ENCODE results near the gene SNX1. TPM values are rescaled to one million over a fixed set of nuclear protein-coding genes. Genes with fewer than 3 reads are reported as not detected.
"Not testable (repeated sequence)": the region's sequence is repeated elsewhere in the genome, so short reads cannot be mapped to it uniquely, and the experiment has no call there.

The SNX1 gene
- total RNA-seq, 5 donors from 2014 or later (not counting 1 experiment from before 2014, with no cell fraction given), result 98.8 to 168 (median 152) TPM

GRCh38 chr15:64051407-64052259 lies 44.1 kb upstream of the SNX1 start:
- no peaks in the 10 kb centered on the region for H3K9me3 Mint-ChIP-seq
- Histone ChIP-seq H3K27ac (ENCODE audit: low read length) (no peak overlapping the region), H3K36me3 (ENCODE audit: control insufficient read depth in 2 of 2, extremely low read depth in 1 of 2, insufficient read depth in 1 of 2, low read length in 1 of 2) (no peaks in the 10 kb centered on the region), H3K27me3 (replicated peaks in 1 of 2; ENCODE audit: control insufficient read depth in 2 of 2, extremely low read depth in 1 of 2, insufficient read depth in 2 of 2, low read length in 1 of 2) (peaks cover 0 to 24% of the 10 kb centered on the region in 2 experiments), H3K4me1 (ENCODE audit: control insufficient read depth in 1 of 2, extremely low read depth in 1 of 2, insufficient read depth in 2 of 2, low read length in 2 of 2) (peaks cover 0 to 7% of the 10 kb centered on the region in 2 experiments), H3K9me3 (no peaks in the 10 kb centered on the region), H3K4me3 (ENCODE audit: control insufficient read depth in 1 of 2, extremely low read depth in 1 of 2, low read length in 1 of 2) (no peak overlapping the region)
- H3K36me3 Mint-ChIP-seq, result no peaks in the 10 kb centered on the region
- H3K4me3 Mint-ChIP-seq, result no peak overlapping the region
- CTCF ChIA-PET, result no interaction called here
- POLR2A ChIA-PET, result no interaction called here
- H3K27ac Mint-ChIP-seq, result peak overlapping the region in 1 of 2 donors; percentile 50
- peaks cover 7 to 13% of the 10 kb centered on the region in 2 donors for H3K27me3 Mint-ChIP-seq
- DNase-seq, result no peak
- WGBS (ENCODE audit: insufficient coverage), result 94% methylated on average over 4 of the region's 6 CpGs
- H3K4me1 Mint-ChIP-seq, result peaks cover 4 to 14% (median 5%) of the 10 kb centered on the region in 3 donors
- ATAC-seq (replicated peaks in 1 of 4), result no peak

GRCh38 chr15:64052925-64053491 lies 42.8 kb upstream of the SNX1 start:
- DNase-seq, result no peak
- CTCF ChIA-PET, result interaction anchor here in 1 of 2 donors (0.6 kb wide), 1 partner anchor 161 kb away, joined by 3 read pairs; no protein-coding TSS in a partner anchor

GRCh38 chr15:64053674-64054073 lies 42.1 kb upstream of the SNX1 start:
- DNase-seq; POLR2A ChIA-PET; H3K4me1 Mint-ChIP-seq; H3K36me3 Mint-ChIP-seq; H3K27ac ChIP-seq (ENCODE audit: low read length); H3K27me3 Mint-ChIP-seq; H3K36me3 ChIP-seq (ENCODE audit: control insufficient read depth in 2 of 2, extremely low read depth in 1 of 2, insufficient read depth in 1 of 2, low read length in 1 of 2); H3K4me3 Mint-ChIP-seq; H3K27me3 ChIP-seq (replicated peaks in 1 of 2; ENCODE audit: control insufficient read depth in 2 of 2, extremely low read depth in 1 of 2, insufficient read depth in 2 of 2, low read length in 1 of 2); ATAC-seq (replicated peaks in 1 of 4); H3K9me3 Mint-ChIP-seq; H3K4me3 ChIP-seq (ENCODE audit: control insufficient read depth in 1 of 2, extremely low read depth in 1 of 2, low read length in 1 of 2); H3K4me1 ChIP-seq (ENCODE audit: control insufficient read depth in 1 of 2, extremely low read depth in 1 of 2, insufficient read depth in 2 of 2, low read length in 2 of 2); H3K27ac Mint-ChIP-seq; H3K9me3 ChIP-seq: not testable (repeated sequence)
- CTCF ChIA-PET, result interaction anchor here in 1 of 2 donors (0.6 kb wide), 1 partner anchor 162 kb away, joined by 3 read pairs; no protein-coding TSS in a partner anchor
- WGBS (ENCODE audit: insufficient coverage), result 89% methylated on average over 9 of the region's 12 CpGs

More at GRCh38 chr15:64052925-64053491, 42.8 kb upstream of the SNX1 start:
- H3K27me3 Mint-ChIP-seq, result peaks cover 5 to 6% of the 10 kb centered on the region in 2 donors
- no peak overlapping the region for H3K4me3 Mint-ChIP-seq
- H3K36me3 Mint-ChIP-seq, result no peaks in the 10 kb centered on the region
- no peak overlapping the region for H3K4me3 ChIP-seq (ENCODE audit: control insufficient read depth in 1 of 2, extremely low read depth in 1 of 2, low read length in 1 of 2)
- POLR2A ChIA-PET, result no interaction called here
- H3K27me3 ChIP-seq (replicated peaks in 1 of 2; ENCODE audit: control insufficient read depth in 2 of 2, extremely low read depth in 1 of 2, insufficient read depth in 2 of 2, low read length in 1 of 2), result peaks cover 0 to 13% of the 10 kb centered on the region in 2 experiments
- H3K9me3 Mint-ChIP-seq, result no peaks in the 10 kb centered on the region
- no peaks in the 10 kb centered on the region for H3K9me3 ChIP-seq
- H3K4me1 ChIP-seq (ENCODE audit: control insufficient read depth in 1 of 2, extremely low read depth in 1 of 2, insufficient read depth in 2 of 2, low read length in 2 of 2), result no peaks in the 10 kb centered on the region
- no peak overlapping the region for H3K27ac Mint-ChIP-seq
- no peaks in the 10 kb centered on the region for H3K36me3 ChIP-seq (ENCODE audit: control insufficient read depth in 2 of 2, extremely low read depth in 1 of 2, insufficient read depth in 1 of 2, low read length in 1 of 2)
- no peak overlapping the region for H3K27ac ChIP-seq (ENCODE audit: low read length)
- H3K4me1 Mint-ChIP-seq, result peaks cover 0 to 7% (median 0%) of the 10 kb centered on the region in 3 donors
- WGBS (ENCODE audit: insufficient coverage), result 88% methylated on average over 2 of the region's 5 CpGs
- no peak for ATAC-seq (replicated peaks in 1 of 4)

GRCh38 chr15:64058279-64058678 lies 37.5 kb upstream of the SNX1 start:
- Mint-ChIP-seq H3K4me3 (no peak overlapping the region), H3K27me3 (peaks cover 0 to 1% of the 10 kb centered on the region in 2 donors), H3K4me1 (no peaks in the 10 kb centered on the region), H3K27ac (no peak overlapping the region), H3K9me3 (no peaks in the 10 kb centered on the region), H3K36me3 (no peaks in the 10 kb centered on the region)
- ATAC-seq (replicated peaks in 1 of 4), result no peak
- ChIA-PET CTCF (no interaction called here), POLR2A (no interaction called here)
- no CpG with 5 or more reads among the region's 5 CpGs for WGBS (ENCODE audit: insufficient coverage)
- DNase-seq, result no peak
- H3K36me3 ChIP-seq (ENCODE audit: control insufficient read depth in 2 of 2, extremely low read depth in 1 of 2, insufficient read depth in 1 of 2, low read length in 1 of 2), result no peaks in the 10 kb centered on the region
- no peaks in the 10 kb centered on the region for H3K27me3 ChIP-seq (replicated peaks in 1 of 2; ENCODE audit: control insufficient read depth in 2 of 2, extremely low read depth in 1 of 2, insufficient read depth in 2 of 2, low read length in 1 of 2)
- H3K27ac ChIP-seq (ENCODE audit: low read length), result no peak overlapping the region
- no peaks in the 10 kb centered on the region for H3K4me1 ChIP-seq (ENCODE audit: control insufficient read depth in 1 of 2, extremely low read depth in 1 of 2, insufficient read depth in 2 of 2, low read length in 2 of 2)
- H3K9me3 ChIP-seq, result no peaks in the 10 kb centered on the region
- no peak overlapping the region for H3K4me3 ChIP-seq (ENCODE audit: control insufficient read depth in 1 of 2, extremely low read depth in 1 of 2, low read length in 1 of 2)

GRCh38 chr15:64059104-64059503 lies 36.7 kb upstream of the SNX1 start:
- ATAC-seq (replicated peaks in 1 of 4); H3K4me1 ChIP-seq (ENCODE audit: control insufficient read depth in 1 of 2, extremely low read depth in 1 of 2, insufficient read depth in 2 of 2, low read length in 2 of 2); H3K4me1 Mint-ChIP-seq; H3K9me3 Mint-ChIP-seq; CTCF ChIA-PET; POLR2A ChIA-PET; H3K4me3 ChIP-seq (ENCODE audit: control insufficient read depth in 1 of 2, extremely low read depth in 1 of 2, low read length in 1 of 2); DNase-seq; H3K27ac Mint-ChIP-seq; H3K9me3 ChIP-seq; H3K36me3 Mint-ChIP-seq; H3K27me3 Mint-ChIP-seq; H3K36me3 ChIP-seq (ENCODE audit: control insufficient read depth in 2 of 2, extremely low read depth in 1 of 2, insufficient read depth in 1 of 2, low read length in 1 of 2); H3K27me3 ChIP-seq (replicated peaks in 1 of 2; ENCODE audit: control insufficient read depth in 2 of 2, extremely low read depth in 1 of 2, insufficient read depth in 2 of 2, low read length in 1 of 2); H3K27ac ChIP-seq (ENCODE audit: low read length); H3K4me3 Mint-ChIP-seq: not testable (repeated sequence)
- WGBS (ENCODE audit: insufficient coverage), result 100% methylated on average over 1 of the region's 2 CpGs

- no peaks in the 10 kb centered on the region for H3K9me3 Mint-ChIP-seq
- no peaks in the 10 kb centered on the region for H3K36me3 ChIP-seq (ENCODE audit: control insufficient read depth in 2 of 2, extremely low read depth in 1 of 2, insufficient read depth in 1 of 2, low read length in 1 of 2)
- H3K4me3 Mint-ChIP-seq, result no peak overlapping the region
- no peak for ATAC-seq (replicated peaks in 1 of 4)
- H3K4me1 ChIP-seq (ENCODE audit: control insufficient read depth in 1 of 2, extremely low read depth in 1 of 2, insufficient read depth in 2 of 2, low read length in 2 of 2), result no peaks in the 10 kb centered on the region
- no peaks in the 10 kb centered on the region for H3K4me1 Mint-ChIP-seq
- H3K27ac ChIP-seq (ENCODE audit: low read length), result no peak overlapping the region
- H3K27ac Mint-ChIP-seq, result no peak overlapping the region
- H3K4me3 ChIP-seq (ENCODE audit: control insufficient read depth in 1 of 2, extremely low read depth in 1 of 2, low read length in 1 of 2), result no peak overlapping the region
- DNase-seq, result no peak
- H3K27me3 Mint-ChIP-seq, result no peaks in the 10 kb centered on the region
- H3K36me3 Mint-ChIP-seq, result no peaks in the 10 kb centered on the region
- no peaks in the 10 kb centered on the region for H3K27me3 ChIP-seq (replicated peaks in 1 of 2; ENCODE audit: control insufficient read depth in 2 of 2, extremely low read depth in 1 of 2, insufficient read depth in 2 of 2, low read length in 1 of 2)
- ChIA-PET POLR2A (no interaction called here), CTCF (no interaction called here)
- no peaks in the 10 kb centered on the region for H3K9me3 ChIP-seq
- 93% methylated on average over 28 of the region's 29 CpGs for WGBS (ENCODE audit: insufficient coverage)
These were observed 35.1 kb upstream of the SNX1 start for GRCh38 chr15:64060716-64061115.

Data from T-cell (primary cell).